Activated naive CD8-positive, alpha-beta T cell treated with anti-CD3 and anti-CD28 coated beads, Interleukin-2, amount 50 U/mL, for 16 hours (primary cell): ENCODE results near the gene ATP6V0B.

Source experiments
- DNase-seq: peaks from one replicate; pipeline ENCODE4 v3.0.0-alpha.2; 2020; ENCODE audit warnings: low read depth, low spot score

The ATP6V0B gene

GRCh38 chr1:43974443-43975248 lies at the start of gene ATP6V0B:
TSS of gene ATP6V0B (plus strand) at chr1:43974960. CDS start at chr1:43975041, 81 bp downstream.
- peak; percentile 88 for DNase-seq

GRCh38 chr1:43925846-43926245 lies 48.9 kb upstream of the ATP6V0B start:
- DNase-seq, result no peak

- no peak for DNase-seq
These were observed 44.4 kb upstream of the ATP6V0B start for GRCh38 chr1:43930168-43930948.

GRCh38 chr1:43930949-43931275 lies 43.8 kb upstream of the ATP6V0B start:
- DNase-seq, result no peak

GRCh38 chr1:43931711-43932660 lies 42.8 kb upstream of the ATP6V0B start:
- DNase-seq, result no peak

- no peak for DNase-seq
These were observed 41.9 kb upstream of the ATP6V0B start for GRCh38 chr1:43932786-43933385.

- no peak for DNase-seq
These were observed 41.2 kb upstream of the ATP6V0B start, which contains the start of gene ARTN for GRCh38 chr1:43933386-43934100. TSS of gene ARTN (plus strand) at chr1:43933801. CDS start at chr1:43935657, 1,856 bp downstream.

- DNase-seq, result peak; percentile 19
These were observed 40.4 kb upstream of the ATP6V0B start for GRCh38 chr1:43934101-43934985.

GRCh38 chr1:43934986-43935324 lies 39.8 kb upstream of the ATP6V0B start:
- no peak for DNase-seq

- DNase-seq, result no peak
These were observed 38.9 kb upstream of the ATP6V0B start for GRCh38 chr1:43935711-43936427.

GRCh38 chr1:43936431-43937151 lies 38.2 kb upstream of the ATP6V0B start:
- no peak for DNase-seq

- DNase-seq, result no peak
These were observed 37.4 kb upstream of the ATP6V0B start for GRCh38 chr1:43937179-43937865.

GRCh38 chr1:43938383-43938782 lies 36.4 kb upstream of the ATP6V0B start:
- DNase-seq, result no peak

- no peak for DNase-seq
These were observed 35.7 kb upstream of the ATP6V0B start for GRCh38 chr1:43938892-43939587.

- DNase-seq, result no peak
These were observed 32.3 kb upstream of the ATP6V0B start for GRCh38 chr1:43942411-43942810.

- DNase-seq, result no peak
These were observed 29.9 kb upstream of the ATP6V0B start for GRCh38 chr1:43944860-43945259.

- no peak for DNase-seq
These were observed 29.0 kb upstream of the ATP6V0B start for GRCh38 chr1:43945674-43946235.
